Measurements from ENCODE around the gene DNAH2.

GRCh38 chr17:7707858-7708750 lies 9.4 kb upstream of the DNAH2 start:
- TF ChIP-seq REST (IDR thresholded peaks at IDR 0.05; ENCODE audit: insufficient read depth in 1 of 2, low read depth in 2 of 2, low read length in 1 of 2) (no peak), CTCF (IDR thresholded peaks at IDR 0.05) (no peak), TCF7L2 (IDR thresholded peaks at IDR 0.05; ENCODE audit: low read depth, low read length) (no peak)
